Lower lobe of right lung (tissue), 2 donors: Measurements from ENCODE around the gene SMIM38. TPM values are rescaled to one million over a fixed set of nuclear protein-coding genes. Genes with fewer than 3 reads are reported as not detected.

Source experiments
- ATAC-seq, 2 donors: fragments of 200-7000 bp; cut with Tn5 transposase; one replicate each; pipeline ENCODE4 v1.9.1; 2020 to 2022; ENCODE audit warnings: mild to moderate bottlenecking in 2 of 2, moderate library complexity in 2 of 2
- DNase-seq: peaks from one replicate; pipeline ENCODE4 v3.0.0-alpha.2; 2020
- H3K27ac ChIP-seq: fragments of 200-600 bp; one replicate; pipeline ENCODE4 v1.8.0; 2022
- H3K27me3 ChIP-seq: fragments of 200-600 bp; one replicate; pipeline ENCODE4 v1.8.0; 2022; ENCODE audit warnings: low read depth
- H3K36me3 ChIP-seq: fragments of 200-600 bp; one replicate; pipeline ENCODE4 v1.8.0; 2022; ENCODE audit warnings: mild to moderate bottlenecking
- H3K4me1 ChIP-seq: fragments of 200-600 bp; one replicate; pipeline ENCODE4 v1.8.0; 2022
- H3K4me3 ChIP-seq: fragments of 200-600 bp; one replicate; pipeline ENCODE4 v1.8.0; 2022; ENCODE audit warnings: mild to moderate bottlenecking
- H3K9me3 ChIP-seq: fragments of 200-600 bp; one replicate; pipeline ENCODE4 v1.8.0; 2022
- intact Hi-C: fragments of 100-400 bp; cut with DNase I; formaldehyde crosslinking; loops from one replicate; pipeline ENCODE4 v1.11.0; 2022
- long read RNA-seq: library from polyadenylated mRNA; unstranded; transcript quantifications from one replicate; pipeline ENCODE4 v2.0.0, GENCODE V29; 2021
- total RNA-seq: library from RNA; stranded (reverse); fragmentation: NEBNext Ultra II Directional; extraction: Animal tissue kit (Norgen Biotek cat#: 25700); gene quantifications from one replicate; pipeline ENCODE4 v1.2.1, GENCODE V29; 2021
- TF ChIP-seq, protein P1 (sequence below): fragments of 200-600 bp; IDR thresholded peaks from one replicate; pipeline ENCODE4 v1.8.0; 2022; ENCODE audit warnings: antibody characterized with exemption, mild to moderate bottlenecking
- donor health status: DM: no; HTN: yes; CAD: no; lungs with severe emphysema.

SMIM38 gene
- not detected for total RNA-seq
- long read RNA-seq, result 0 reads

DNA sequence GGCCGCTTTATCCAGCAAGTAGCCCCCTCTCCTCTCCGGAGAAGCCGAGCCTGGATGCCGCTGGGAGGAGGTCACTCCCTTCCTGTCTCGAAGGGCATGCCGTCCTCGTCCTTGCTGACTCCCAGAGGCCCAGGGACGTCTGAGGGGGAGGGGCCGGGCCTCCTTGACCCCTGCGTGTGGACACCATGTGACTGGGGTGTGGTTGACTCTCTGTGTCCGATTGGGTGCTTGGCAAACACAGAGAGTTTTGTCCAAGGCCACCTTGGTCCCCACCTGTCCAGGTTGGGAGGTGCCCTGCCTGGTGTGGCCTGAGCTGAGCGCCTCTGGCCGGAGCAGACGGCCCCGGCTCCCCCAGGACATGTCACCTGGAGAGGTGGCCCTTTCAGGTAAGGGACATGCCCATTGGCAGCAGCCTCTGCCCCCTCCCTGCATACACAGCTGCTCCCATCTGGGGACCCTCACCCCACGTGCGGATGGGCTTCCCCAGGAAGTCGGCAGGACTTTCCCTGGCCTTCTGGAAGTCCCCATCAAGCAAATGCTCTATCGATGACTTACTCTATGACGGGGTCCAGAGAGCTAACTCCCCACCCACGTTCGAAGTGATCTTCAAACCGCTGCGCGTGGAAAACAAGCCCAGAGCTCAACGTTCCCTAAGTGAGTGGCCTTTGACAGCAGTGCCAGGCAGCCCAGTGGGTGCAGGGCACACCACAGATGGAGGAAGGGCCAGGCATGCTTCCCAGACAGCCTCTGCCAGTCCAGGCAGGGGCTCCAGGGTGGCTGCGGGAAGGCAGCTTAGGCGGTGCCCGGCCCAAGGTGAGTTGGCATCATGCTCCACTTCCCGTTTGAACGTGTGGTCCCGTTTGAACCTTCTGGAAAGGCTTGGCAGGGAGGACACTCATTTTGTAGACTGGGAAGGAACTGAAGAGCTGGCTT, at the start of gene SMIM38:
Gene SMIM38 (plus strand): TSS at position 634 of the 933 bp plus-strand sequence. CDS start 1,912 bp downstream, outside the sequence.
- no peak for ATAC-seq
- TF ChIP-seq, protein P1, sequence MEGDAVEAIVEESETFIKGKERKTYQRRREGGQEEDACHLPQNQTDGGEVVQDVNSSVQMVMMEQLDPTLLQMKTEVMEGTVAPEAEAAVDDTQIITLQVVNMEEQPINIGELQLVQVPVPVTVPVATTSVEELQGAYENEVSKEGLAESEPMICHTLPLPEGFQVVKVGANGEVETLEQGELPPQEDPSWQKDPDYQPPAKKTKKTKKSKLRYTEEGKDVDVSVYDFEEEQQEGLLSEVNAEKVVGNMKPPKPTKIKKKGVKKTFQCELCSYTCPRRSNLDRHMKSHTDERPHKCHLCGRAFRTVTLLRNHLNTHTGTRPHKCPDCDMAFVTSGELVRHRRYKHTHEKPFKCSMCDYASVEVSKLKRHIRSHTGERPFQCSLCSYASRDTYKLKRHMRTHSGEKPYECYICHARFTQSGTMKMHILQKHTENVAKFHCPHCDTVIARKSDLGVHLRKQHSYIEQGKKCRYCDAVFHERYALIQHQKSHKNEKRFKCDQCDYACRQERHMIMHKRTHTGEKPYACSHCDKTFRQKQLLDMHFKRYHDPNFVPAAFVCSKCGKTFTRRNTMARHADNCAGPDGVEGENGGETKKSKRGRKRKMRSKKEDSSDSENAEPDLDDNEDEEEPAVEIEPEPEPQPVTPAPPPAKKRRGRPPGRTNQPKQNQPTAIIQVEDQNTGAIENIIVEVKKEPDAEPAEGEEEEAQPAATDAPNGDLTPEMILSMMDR, result no peak
- Histone ChIP-seq H3K27me3 (peaks cover 7% of the 10 kb centered on the region), H3K4me3 (no peak within 1 kb of the TSS), H3K9me3 (no peaks in the 10 kb centered on the region), H3K36me3 (no peaks in the 10 kb centered on the region), H3K27ac (no peak within 1 kb of the TSS), H3K4me1 (peaks cover 21% of the 10 kb centered on the region)
- intact Hi-C loops, result no loop called here
- DNase-seq, result no peak

DNA sequence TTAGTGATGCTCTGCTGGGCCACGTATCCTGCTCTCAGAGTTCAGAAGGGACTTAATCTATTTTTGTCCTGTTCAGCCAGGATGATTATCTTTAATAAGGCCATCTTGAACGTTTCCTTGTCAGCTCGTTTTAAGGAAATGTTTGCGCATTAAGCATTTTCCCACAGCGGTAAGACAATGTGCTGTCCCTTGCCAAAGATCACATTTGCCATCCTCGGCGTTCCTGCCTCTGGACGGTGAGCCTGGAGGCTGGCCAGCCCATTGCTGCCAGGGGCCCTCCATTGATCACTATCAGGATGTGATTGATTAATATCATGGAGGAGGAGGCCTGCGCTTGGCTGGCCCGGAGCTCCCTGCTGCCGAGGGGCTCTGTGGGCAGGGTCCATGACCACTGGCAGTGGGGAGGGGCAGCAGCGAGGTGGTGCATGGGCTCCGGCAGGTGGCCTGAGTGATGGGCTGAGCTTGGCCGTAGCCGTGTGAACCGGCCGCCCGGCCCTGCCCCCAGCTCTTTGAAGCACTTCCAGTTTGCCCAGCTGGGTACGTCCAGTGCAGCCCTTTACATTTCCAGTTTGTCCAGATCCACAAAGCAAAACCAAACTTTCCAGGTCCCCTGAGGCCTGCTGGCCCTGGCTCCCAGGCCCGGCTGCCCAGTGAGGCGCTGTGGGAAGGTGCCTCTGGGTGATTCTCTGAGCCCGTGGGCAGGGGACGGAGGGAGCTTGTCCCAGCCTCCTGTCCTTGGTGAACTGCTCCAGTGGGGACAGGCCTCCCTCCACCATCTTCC, 49.5 kb upstream of the SMIM38 start:
- intact Hi-C loops, result loop anchor here (10.0 kb wide), 1 partner anchor 549 kb away; no protein-coding TSS in a partner anchor
- Histone ChIP-seq H3K27ac (peak overlapping the region; percentile 31), H3K4me3 (no peak overlapping the region), H3K27me3 (no peaks in the 10 kb centered on the region), H3K9me3 (no peaks in the 10 kb centered on the region), H3K4me1 (peaks cover 25% of the 10 kb centered on the region), H3K36me3 (no peaks in the 10 kb centered on the region)
- ATAC-seq (peak; percentile 63 to 73), DNase-seq (peak; percentile 71)
- TF ChIP-seq, protein P1, result no peak

DNA sequence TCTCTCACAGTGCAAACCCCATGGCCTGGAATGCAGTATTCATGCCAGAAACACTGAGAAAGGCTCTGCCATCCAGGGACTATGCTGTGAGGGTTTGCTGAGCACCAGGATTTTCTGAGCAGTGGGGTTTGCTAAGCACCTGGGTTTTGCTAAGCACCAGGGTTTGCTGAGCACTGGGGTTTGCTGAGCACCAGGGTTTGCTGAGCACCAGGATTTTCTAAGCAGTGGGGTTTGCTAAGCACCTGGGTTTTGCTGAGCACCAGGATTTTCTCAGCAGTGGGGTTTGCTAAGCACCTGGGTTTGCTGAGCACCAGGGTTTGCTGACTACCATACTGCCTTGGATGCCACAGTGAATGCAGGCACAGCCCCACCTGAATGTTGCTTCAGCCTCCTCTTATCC, 48.3 kb upstream of the SMIM38 start:
- ATAC-seq, result no peak
- Histone ChIP-seq H3K4me3 (no peak overlapping the region), H3K27me3 (no peaks in the 10 kb centered on the region), H3K36me3 (no peaks in the 10 kb centered on the region), H3K27ac (no peak overlapping the region), H3K9me3 (no peaks in the 10 kb centered on the region), H3K4me1 (peaks cover 20% of the 10 kb centered on the region)
- intact Hi-C loops, result loop anchor here (10.0 kb wide), 1 partner anchor 547 kb away; no protein-coding TSS in a partner anchor
- TF ChIP-seq, protein P1, result no peak
- no peak for DNase-seq

DNA sequence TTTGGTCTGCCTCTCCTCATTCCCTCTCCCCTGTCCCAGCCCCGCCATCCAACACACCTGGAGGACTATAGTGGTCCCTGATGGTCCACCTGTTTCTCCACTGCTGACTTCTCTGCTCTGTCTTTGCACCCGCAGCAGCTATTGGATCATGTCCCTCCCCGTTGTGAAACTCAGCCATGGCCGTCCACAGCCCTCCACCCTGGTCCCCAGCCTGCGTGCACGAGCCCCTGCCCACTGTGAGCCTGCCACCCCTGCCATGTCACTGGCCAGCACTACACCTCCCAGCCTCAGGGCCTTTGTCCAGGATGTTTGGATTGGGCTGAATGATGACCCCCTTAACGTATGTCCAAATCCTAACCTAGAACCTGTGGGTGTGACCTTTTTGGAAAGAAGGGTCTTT, 47.7 kb upstream of the SMIM38 start:
- Histone ChIP-seq H3K27me3 (no peaks in the 10 kb centered on the region), H3K4me3 (no peak overlapping the region), H3K36me3 (no peaks in the 10 kb centered on the region), H3K27ac (no peak overlapping the region), H3K9me3 (no peaks in the 10 kb centered on the region), H3K4me1 (peaks cover 20% of the 10 kb centered on the region)
- ATAC-seq, result no peak
- intact Hi-C loops, result loop anchor here (10.0 kb wide), 1 partner anchor 547 kb away; no protein-coding TSS in a partner anchor
- no peak for DNase-seq
- TF ChIP-seq, protein P1, result no peak

DNA sequence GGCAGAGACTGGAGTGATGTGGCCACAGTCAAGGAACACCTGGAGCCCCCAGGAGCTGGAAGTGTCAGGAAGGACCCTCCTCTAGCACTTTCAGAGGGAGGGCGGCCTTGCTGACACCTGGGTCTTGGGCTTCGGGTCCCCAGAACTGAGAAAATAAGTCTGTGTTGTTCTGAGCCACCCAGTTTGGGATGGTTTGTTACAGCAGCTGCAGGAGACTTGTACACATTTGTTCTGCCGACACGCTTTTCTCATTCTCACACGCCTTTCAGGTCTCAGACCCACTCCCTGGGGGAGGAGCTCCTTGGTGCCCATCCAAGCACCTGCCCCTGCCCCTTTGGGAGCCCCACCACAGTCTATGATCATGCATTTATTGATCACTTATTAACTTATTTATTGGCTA, 47.2 kb upstream of the SMIM38 start:
- H3K4me1 ChIP-seq, result peaks cover 20% of the 10 kb centered on the region
- DNase-seq (peak; percentile 17), ATAC-seq (no peak)
- no peak overlapping the region for H3K27ac ChIP-seq
- H3K27me3 ChIP-seq, result no peaks in the 10 kb centered on the region
- intact Hi-C loops, result loop anchor here (10.0 kb wide), 1 partner anchor 546 kb away; no protein-coding TSS in a partner anchor
- no peaks in the 10 kb centered on the region for H3K9me3 ChIP-seq
- TF ChIP-seq, protein P1, result no peak
- H3K4me3 ChIP-seq, result no peak overlapping the region
- no peaks in the 10 kb centered on the region for H3K36me3 ChIP-seq
